H9 (cell line): ENCODE measurements around the gene TRABD2B. TPM values are rescaled to one million over a fixed set of nuclear protein-coding genes. Genes with fewer than 3 reads are reported as not detected.
A peak's percentile ranks its signal among the peaks of the same experiment; 100 is the strongest.

Experiments
- DNase-seq: peaks from one replicate; pipeline ENCODE4 v3.0.0-alpha.2; 2017
- H2AFZ ChIP-seq: one replicate; pipeline ENCODE4 v1.6.1; 2013; ENCODE audit warnings: mild to moderate bottlenecking, low read length, control low read depth, moderate library complexity
- H2AK5ac ChIP-seq: 2 replicates; pipeline ENCODE4 v1.6.1; 2013; ENCODE audit warnings: low read length, control low read depth, mixed read lengths; ENCODE audit not compliant: insufficient read length
- H2BK120ac ChIP-seq: one replicate; pipeline ENCODE4 v1.6.1; 2013; ENCODE audit warnings: low read depth, mild to moderate bottlenecking, low read length, control low read depth, inconsistent platforms; ENCODE audit not compliant: poor library complexity, severe bottlenecking
- H2BK12ac ChIP-seq: 2 replicates; pipeline ENCODE4 v1.6.1; 2013; ENCODE audit warnings: low read length, control low read depth, mixed read lengths, low read depth; ENCODE audit not compliant: insufficient read length
- H2BK15ac ChIP-seq: 2 replicates; pipeline ENCODE4 v1.6.1; 2013; ENCODE audit warnings: low read depth, low read length, control low read depth
- H2BK20ac ChIP-seq: one replicate; pipeline ENCODE4 v1.6.1; 2013; ENCODE audit warnings: low read depth, mild to moderate bottlenecking, low read length, control low read depth, inconsistent platforms; ENCODE audit not compliant: poor library complexity, severe bottlenecking
- H2BK5ac ChIP-seq: 2 replicates; pipeline ENCODE4 v1.6.1; 2013; ENCODE audit warnings: low read length, control low read depth, mixed read lengths; ENCODE audit not compliant: insufficient read length
- H3K14ac ChIP-seq: 2 replicates; pipeline ENCODE4 v1.6.1; 2013; ENCODE audit warnings: low read length, control low read depth; ENCODE audit not compliant: insufficient read depth
- H3K18ac ChIP-seq: 2 replicates; pipeline ENCODE4 v1.6.1; 2013; ENCODE audit warnings: low read depth, mild to moderate bottlenecking, mixed read lengths, low read length, control low read depth; ENCODE audit not compliant: insufficient read length
- H3K23ac ChIP-seq: 2 replicates; pipeline ENCODE4 v1.6.1; 2013; ENCODE audit warnings: low read length, control low read depth, mixed read lengths, low read depth; ENCODE audit not compliant: insufficient read length
- H3K23me2 ChIP-seq: 2 replicates; pipeline ENCODE4 v1.6.1; 2013; ENCODE audit warnings: low read depth, mild to moderate bottlenecking, mixed read lengths, low read length, control low read depth; ENCODE audit not compliant: insufficient read length, poor library complexity, severe bottlenecking
- H3K27ac ChIP-seq: 2 replicates; pipeline ENCODE4 v1.5.1; 2013; ENCODE audit warnings: low read length, control low read depth, mixed read lengths, low read depth; ENCODE audit not compliant: insufficient read length
- H3K27me3 ChIP-seq: 2 replicates; pipeline ENCODE4 v1.6.1; 2013; ENCODE audit warnings: low read length, control low read depth, inconsistent platforms; ENCODE audit not compliant: insufficient read depth
- H3K4ac ChIP-seq: 2 replicates; pipeline ENCODE4 v1.6.1; 2013; ENCODE audit warnings: low read depth, mild to moderate bottlenecking, control low read depth, inconsistent platforms, low read length, moderate library complexity
- H3K4me1 ChIP-seq: 2 replicates; pipeline ENCODE4 v1.6.1; 2013; ENCODE audit warnings: low read length, control low read depth, inconsistent platforms; ENCODE audit not compliant: insufficient read depth
- H3K4me2 ChIP-seq: 2 replicates; pipeline ENCODE4 v1.6.1; 2013; ENCODE audit warnings: low read length, control low read depth, mixed read lengths; ENCODE audit not compliant: insufficient read length, insufficient read depth
- H3K56ac ChIP-seq: 2 replicates; pipeline ENCODE4 v1.6.1; 2013; ENCODE audit warnings: low read depth, mild to moderate bottlenecking, mixed read lengths, low read length, control low read depth; ENCODE audit not compliant: insufficient read length
- H3K79me1 ChIP-seq: 2 replicates; pipeline ENCODE4 v1.6.1; 2013; ENCODE audit warnings: low read depth, mild to moderate bottlenecking, moderate library complexity, low read length, control low read depth, inconsistent platforms; ENCODE audit not compliant: insufficient read depth, poor library complexity, severe bottlenecking
- H3K79me2 ChIP-seq: 2 replicates; pipeline ENCODE4 v1.6.1; 2013; ENCODE audit warnings: low read length, control low read depth, inconsistent platforms; ENCODE audit not compliant: insufficient read depth
- H3K9ac ChIP-seq: 2 replicates; pipeline ENCODE4 v1.6.1; 2013; ENCODE audit warnings: low read length, control low read depth, mixed read lengths; ENCODE audit not compliant: insufficient read length; ENCODE audit errors: extremely low read depth
- H3K9me3 ChIP-seq: one replicate; pipeline ENCODE4 v1.6.1; 2013; ENCODE audit warnings: low read depth, low read length, inconsistent platforms; ENCODE audit not compliant: control insufficient read depth
- H3T11ph ChIP-seq: one replicate; pipeline ENCODE4 v1.6.1; 2013; ENCODE audit warnings: mild to moderate bottlenecking, low read length, control low read depth, inconsistent platforms
- H4K20me1 ChIP-seq: one replicate; pipeline ENCODE4 v1.6.1; 2013; ENCODE audit not compliant: control insufficient read depth, insufficient read length, insufficient read depth
- H4K5ac ChIP-seq: 2 replicates; pipeline ENCODE4 v1.6.1; 2013; ENCODE audit warnings: low read depth, mild to moderate bottlenecking, mixed read lengths, low read length, control low read depth; ENCODE audit not compliant: insufficient read length
- H4K8ac ChIP-seq: replicated peaks from 2 replicates; pipeline ENCODE4 v1.6.1; 2013; ENCODE audit warnings: low read length, control low read depth, mixed read lengths, low read depth; ENCODE audit not compliant: insufficient read length
- H4K91ac ChIP-seq: 2 replicates; pipeline ENCODE4 v1.6.1; 2013; ENCODE audit warnings: low read depth, mild to moderate bottlenecking, moderate library complexity, mixed read lengths, low read length, control low read depth; ENCODE audit not compliant: insufficient read length
- H3K27ac Mint-ChIP-seq, 3 experiments: 2 replicates in 2 of 3; 3 replicates in 1 of 3; pipeline ENCODE4 v1.8.0; 2020 to 2021; ENCODE audit warnings: mixed read lengths in 3 of 3, mild to moderate bottlenecking in 1 of 3, moderate library complexity in 1 of 3
- H3K27me3 Mint-ChIP-seq: 2 replicates; pipeline ENCODE4 v1.8.0; 2021; ENCODE audit warnings: low read depth, mild to moderate bottlenecking, moderate library complexity, mixed read lengths
- H3K36me3 Mint-ChIP-seq, 3 experiments: 2 replicates in 2 of 3; 3 replicates in 1 of 3; pipeline ENCODE4 v1.8.0; 2020 to 2021; ENCODE audit warnings: low read depth in 3 of 3, mixed read lengths in 3 of 3; ENCODE audit not compliant: insufficient read depth in 1 of 3
- H3K4me1 Mint-ChIP-seq, 2 experiments: 2 replicates each; pipeline ENCODE4 v1.8.0; 2020; ENCODE audit warnings: mixed read lengths in 2 of 2
- H3K4me3 Mint-ChIP-seq, 2 experiments: 2 replicates in 1 of 2; 3 replicates in 1 of 2; pipeline ENCODE4 v1.8.0; 2020 to 2021; ENCODE audit warnings: mild to moderate bottlenecking in 2 of 2, mixed read lengths in 2 of 2, moderate library complexity in 1 of 2
- H3K9me3 Mint-ChIP-seq, 2 experiments: 2 replicates in 1 of 2; 3 replicates in 1 of 2; pipeline ENCODE4 v1.8.0; 2020; ENCODE audit warnings: mild to moderate bottlenecking in 2 of 2, mixed read lengths in 2 of 2, moderate library complexity in 1 of 2
- CTCF ChIP-seq: fragments of 200-600 bp; sonication (generic); conservative IDR thresholded peaks from 3 replicates; pipeline ENCODE4 v1.8.0; 2021; ENCODE audit warnings: antibody characterized with exemption, mild to moderate bottlenecking
- WGBS: extraction: QIAGEN DNeasy Blood & Tissue Kit; methylation state at CpG from one replicate; pipeline ENCODE4 v1.1.7; 2013; ENCODE audit warnings: missing lambda C conversion rate, low lambda C conversion rate, mixed read lengths; ENCODE audit not compliant: insufficient read length; ENCODE audit errors: extremely low coverage; 5-methylcytosine and 5-hydroxymethylcytosine counted together
- total RNA-seq: library from RNA; stranded (reverse); gene quantifications from 2 replicates; pipeline ENCODE4 v1.2.1, GENCODE V29; 2021

TRABD2B gene
- total RNA-seq, 1 experiment from 2014 or later: 2.3 TPM

- H3K9me3 Mint-ChIP-seq: peaks cover under 1% of the 10 kb centered on the region in 2 experiments; a peak in 1 of 5 replicates
- no peak overlapping the region for H2BK15ac ChIP-seq
- no peak for DNase-seq
Measured at GRCh38 chr1:47830021-47830420, 167.2 kb downstream of the TRABD2B start.

More at GRCh38 chr1:47830021-47830420, 167.2 kb downstream of the TRABD2B start:
- Mint-ChIP-seq H3K4me1 (peaks cover 37 to 54% of the 10 kb centered on the region in 2 experiments), H3K27ac (peak overlapping the region in 2 of 3 experiments; percentile 21 to 34; a peak in 1 of 7 replicates), H3K27me3 (peaks cover 8% of the 10 kb centered on the region; the same call in 1 of the 2 replicates), H3K4me3 (no peak overlapping the region), H3K36me3 (no peaks in the 10 kb centered on the region)
- Histone ChIP-seq H2BK5ac (no peak overlapping the region), H2AFZ (no peak overlapping the region), H3K14ac (no peak overlapping the region), H3K27me3 (no peaks in the 10 kb centered on the region), H2BK20ac (no peak overlapping the region), H4K91ac (no peak overlapping the region), H3K56ac (no peak overlapping the region), H3K4ac (no peak overlapping the region), H3K79me1 (no peaks in the 10 kb centered on the region), H4K8ac (no peak overlapping the region), H3K27ac (no peak overlapping the region), H3K4me1 (peaks cover 3% of the 10 kb centered on the region), H3K18ac (no peak overlapping the region), H4K5ac (no peak overlapping the region), H2AK5ac (no peak overlapping the region), H3T11ph (no peak overlapping the region), H3K9me3 (no peaks in the 10 kb centered on the region), H3K23ac (no peak overlapping the region), H3K79me2 (no peaks in the 10 kb centered on the region), H2BK120ac (no peak overlapping the region), H3K23me2 (no peaks in the 10 kb centered on the region), H3K4me2 (no peak overlapping the region), H4K20me1 (no peaks in the 10 kb centered on the region), H2BK12ac (no peak overlapping the region), H3K9ac (no peak overlapping the region)
- WGBS: no CpG with 5 or more reads among the region's 4 CpGs
- no peak for TF ChIP-seq CTCF
